GM21576 (cell line): ENCODE measurements around the gene ETV3L.
"Not testable (repeated sequence)": the region's sequence is repeated elsewhere in the genome, so short reads cannot be mapped to it uniquely, and the experiment has no call there.

ENCODE experiments used
- ATAC-seq: cut with Tn5 transposase; IDR thresholded peaks from one replicate; pipeline ENCODE4 v1.9.1; 2021; ENCODE audit warnings: mild to moderate bottlenecking, moderate library complexity; ENCODE audit not compliant: unreplicated experiment

Gene ETV3L

GRCh38 chr1:157084720-157085119 lies 14.9 kb downstream of the ETV3L start:
- no peak for ATAC-seq

GRCh38 chr1:157081707-157082106 lies 17.9 kb downstream of the ETV3L start:
- ATAC-seq = no peak

GRCh38 chr1:157080714-157081113 lies 18.9 kb downstream of the ETV3L start:
- ATAC-seq = no peak

GRCh38 chr1:157077394-157077793 lies 22.2 kb downstream of the ETV3L start:
- no peak for ATAC-seq

GRCh38 chr1:157073944-157074685 lies 25.5 kb downstream of the ETV3L start:
- no peak for ATAC-seq

GRCh38 chr1:157069601-157070000 lies 30.0 kb downstream of the ETV3L start:
- no peak for ATAC-seq

GRCh38 chr1:157059241-157059640 lies 40.4 kb downstream of the ETV3L start:
- ATAC-seq = not testable (repeated sequence)

GRCh38 chr1:157056269-157056668 lies 43.3 kb downstream of the ETV3L start:
- no peak for ATAC-seq

GRCh38 chr1:157055729-157056128 lies 43.9 kb downstream of the ETV3L start:
- ATAC-seq = not testable (repeated sequence)

GRCh38 chr1:157050836-157051235 lies 48.8 kb downstream of the ETV3L start:
- no peak for ATAC-seq

GRCh38 chr1:157047062-157047410 lies 52.6 kb downstream of the ETV3L start:
- ATAC-seq = no peak

- no peak for ATAC-seq
These were observed 54.1 kb downstream of the ETV3L start, which contains the start of gene ARHGEF11 for GRCh38 chr1:157045250-157046218. TSS of gene ARHGEF11 (minus strand) at chr1:157045742. CDS start at chr1:157044330, 1,412 bp downstream.

- no peak for ATAC-seq
These were observed 55.3 kb downstream of the ETV3L start for GRCh38 chr1:157044326-157044725.

GRCh38 chr1:157043685-157044084 lies 55.9 kb downstream of the ETV3L start:
- ATAC-seq = no peak

- ATAC-seq = no peak
These were observed 56.8 kb downstream of the ETV3L start for GRCh38 chr1:157042846-157043245.
